ENCODE results near the gene TNNI2.

TNNI2 gene

DNA sequence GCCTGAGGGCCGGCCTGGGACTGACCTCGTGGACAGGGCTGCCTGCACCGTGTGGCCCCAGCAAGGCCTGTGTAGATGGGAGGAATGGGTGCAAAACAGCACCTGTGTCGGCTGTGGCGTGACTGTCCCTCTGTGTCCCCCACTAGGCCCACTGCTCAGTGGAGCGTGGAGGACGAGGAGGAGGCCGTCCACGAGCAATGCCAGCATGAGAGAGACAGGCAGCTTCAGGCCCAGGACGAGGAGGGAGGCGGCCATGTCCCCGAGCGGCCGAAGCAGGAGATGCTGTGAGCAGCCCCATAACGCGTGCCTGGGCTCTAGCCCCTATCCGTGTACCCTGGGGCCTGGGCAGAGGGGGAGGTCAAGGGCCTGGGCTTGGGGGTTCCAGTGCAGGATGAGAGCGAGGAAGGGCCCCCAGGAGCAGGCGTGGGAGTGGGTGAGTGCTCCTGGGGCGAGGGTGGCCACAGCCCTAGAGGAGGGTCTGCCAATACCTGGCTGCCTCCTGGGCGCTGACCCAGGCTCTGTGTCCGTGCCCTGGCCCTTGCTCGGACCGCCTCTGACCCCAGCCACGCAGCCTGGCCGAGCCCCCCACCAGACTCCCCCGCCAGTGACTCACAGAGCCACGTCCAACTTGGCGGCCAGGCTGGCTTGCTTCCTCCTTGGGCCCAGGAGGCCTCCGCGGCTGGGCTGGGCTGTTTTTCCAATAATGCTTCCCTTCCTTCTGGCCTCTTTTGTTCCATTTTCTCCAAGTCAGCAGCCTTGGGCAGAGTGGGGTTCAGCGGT is 41.4 kb downstream of the TNNI2 start:
- Histone ChIP-seq H3K79me2 (ENCODE audit: low read length) (no peaks in the 10 kb centered on the region), H3K4me1 (ENCODE audit: low read length) (no peaks in the 10 kb centered on the region), H3K9me2 (replicated peaks; ENCODE audit: insufficient read depth, low read length) (no peaks in the 10 kb centered on the region), H3K4me2 (ENCODE audit: low read depth, low read length) (no peak overlapping the region), H3F3A (ENCODE audit: insufficient read depth, low read length) (no peaks in the 10 kb centered on the region), H3K36me3 (replicated peaks; ENCODE audit: insufficient read depth, low read length) (no peaks in the 10 kb centered on the region; the same call in 1 of the 2 replicates), H3K27ac (ENCODE audit: low read length) (no peak overlapping the region), H3K4me3 (ENCODE audit: low read length) (no peak overlapping the region), H4K20me1 (ENCODE audit: insufficient read depth, low read length) (no peaks in the 10 kb centered on the region), H3K9me3 (replicated peaks; ENCODE audit: insufficient read depth, low read length) (no peaks in the 10 kb centered on the region), H2AFZ (ENCODE audit: low read length) (no peak overlapping the region), H3K9ac (ENCODE audit: low read length) (no peak overlapping the region), H3K27me3 (replicated peaks; ENCODE audit: insufficient read depth, low read length) (no peaks in the 10 kb centered on the region)
- no peak for DNase-seq
- TF ChIP-seq EZH2 (optimal IDR thresholded peaks at IDR 0.05; ENCODE audit: low read depth, low read length) (no peak), EZH2phosphoT487 (IDR thresholded peaks at IDR 0.05; ENCODE audit: low read length) (no peak)
- TF ChIP-seq, protein P1, sequence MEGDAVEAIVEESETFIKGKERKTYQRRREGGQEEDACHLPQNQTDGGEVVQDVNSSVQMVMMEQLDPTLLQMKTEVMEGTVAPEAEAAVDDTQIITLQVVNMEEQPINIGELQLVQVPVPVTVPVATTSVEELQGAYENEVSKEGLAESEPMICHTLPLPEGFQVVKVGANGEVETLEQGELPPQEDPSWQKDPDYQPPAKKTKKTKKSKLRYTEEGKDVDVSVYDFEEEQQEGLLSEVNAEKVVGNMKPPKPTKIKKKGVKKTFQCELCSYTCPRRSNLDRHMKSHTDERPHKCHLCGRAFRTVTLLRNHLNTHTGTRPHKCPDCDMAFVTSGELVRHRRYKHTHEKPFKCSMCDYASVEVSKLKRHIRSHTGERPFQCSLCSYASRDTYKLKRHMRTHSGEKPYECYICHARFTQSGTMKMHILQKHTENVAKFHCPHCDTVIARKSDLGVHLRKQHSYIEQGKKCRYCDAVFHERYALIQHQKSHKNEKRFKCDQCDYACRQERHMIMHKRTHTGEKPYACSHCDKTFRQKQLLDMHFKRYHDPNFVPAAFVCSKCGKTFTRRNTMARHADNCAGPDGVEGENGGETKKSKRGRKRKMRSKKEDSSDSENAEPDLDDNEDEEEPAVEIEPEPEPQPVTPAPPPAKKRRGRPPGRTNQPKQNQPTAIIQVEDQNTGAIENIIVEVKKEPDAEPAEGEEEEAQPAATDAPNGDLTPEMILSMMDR (IDR thresholded peaks at IDR 0.05; ENCODE audit: low read length): no peak

GRCh38 chr11:1880746-1881441 is 42.1 kb downstream of the TNNI2 start:
- no peak for TF ChIP-seq EZH2 (optimal IDR thresholded peaks at IDR 0.05; ENCODE audit: low read depth, low read length)
- TF ChIP-seq, protein P1 (IDR thresholded peaks at IDR 0.05; ENCODE audit: low read length): no peak
- TF ChIP-seq EZH2phosphoT487 (IDR thresholded peaks at IDR 0.05; ENCODE audit: low read length): no peak
- Histone ChIP-seq H3F3A (ENCODE audit: insufficient read depth, low read length) (no peaks in the 10 kb centered on the region), H3K27me3 (replicated peaks; ENCODE audit: insufficient read depth, low read length) (no peaks in the 10 kb centered on the region), H3K4me1 (ENCODE audit: low read length) (no peaks in the 10 kb centered on the region), H3K4me2 (ENCODE audit: low read depth, low read length) (no peak overlapping the region), H3K27ac (ENCODE audit: low read length) (no peak overlapping the region), H3K9me3 (replicated peaks; ENCODE audit: insufficient read depth, low read length) (no peaks in the 10 kb centered on the region), H3K9ac (ENCODE audit: low read length) (no peak overlapping the region), H4K20me1 (ENCODE audit: insufficient read depth, low read length) (no peaks in the 10 kb centered on the region), H3K9me2 (replicated peaks; ENCODE audit: insufficient read depth, low read length) (no peaks in the 10 kb centered on the region), H2AFZ (ENCODE audit: low read length) (no peak overlapping the region), H3K79me2 (ENCODE audit: low read length) (no peaks in the 10 kb centered on the region), H3K4me3 (ENCODE audit: low read length) (no peak overlapping the region), H3K36me3 (replicated peaks; ENCODE audit: insufficient read depth, low read length) (no peaks in the 10 kb centered on the region; the same call in 1 of the 2 replicates)
- DNase-seq: no peak

- DNase-seq: no peak
- Histone ChIP-seq H3K4me1 (ENCODE audit: low read length) (no peaks in the 10 kb centered on the region), H3K9me3 (replicated peaks; ENCODE audit: insufficient read depth, low read length) (no peaks in the 10 kb centered on the region), H4K20me1 (ENCODE audit: insufficient read depth, low read length) (no peaks in the 10 kb centered on the region), H3K27ac (ENCODE audit: low read length) (no peak overlapping the region), H2AFZ (ENCODE audit: low read length) (no peak overlapping the region), H3K4me2 (ENCODE audit: low read depth, low read length) (no peak overlapping the region), H3K9ac (ENCODE audit: low read length) (no peak overlapping the region), H3K4me3 (ENCODE audit: low read length) (no peak overlapping the region), H3K9me2 (replicated peaks; ENCODE audit: insufficient read depth, low read length) (no peaks in the 10 kb centered on the region), H3F3A (ENCODE audit: insufficient read depth, low read length) (no peaks in the 10 kb centered on the region), H3K79me2 (ENCODE audit: low read length) (no peaks in the 10 kb centered on the region), H3K36me3 (replicated peaks; ENCODE audit: insufficient read depth, low read length) (no peaks in the 10 kb centered on the region; the same call in 1 of the 2 replicates), H3K27me3 (replicated peaks; ENCODE audit: insufficient read depth, low read length) (no peaks in the 10 kb centered on the region; the same call in 1 of the 2 replicates)
- TF ChIP-seq EZH2 (optimal IDR thresholded peaks at IDR 0.05; ENCODE audit: low read depth, low read length) (no peak), EZH2phosphoT487 (IDR thresholded peaks at IDR 0.05; ENCODE audit: low read length) (no peak)
- TF ChIP-seq, protein P1 (IDR thresholded peaks at IDR 0.05; ENCODE audit: low read length): no peak
These were observed 42.9 kb downstream of the TNNI2 start for GRCh38 chr11:1881442-1882264.
